ENCODE results near the gene ACRBP. TPM values are rescaled to one million over a fixed set of nuclear protein-coding genes. Genes with fewer than 3 reads are reported as not detected.

ACRBP gene
- total RNA-seq, 1 donor from 2014 or later, result 0.54 TPM

- Mint-ChIP-seq H3K27me3 (ENCODE audit: low read depth, unreplicated experiment) (no peaks in the 10 kb centered on the region), H3K4me3 (ENCODE audit: unreplicated experiment) (peak overlapping the region; percentile 92), H3K36me3 (ENCODE audit: low read depth, unreplicated experiment) (peaks cover 18% of the 10 kb centered on the region), H3K9me3 (ENCODE audit: unreplicated experiment) (no peaks in the 10 kb centered on the region), H3K4me1 (ENCODE audit: low read depth, unreplicated experiment) (peaks cover 32% of the 10 kb centered on the region), H3K27ac (ENCODE audit: unreplicated experiment) (peak overlapping the region; percentile 54)
- FAIRE-seq (no peak), DNase-seq (ENCODE audit: low read depth) (no peak)
- peaks cover 11% of the 10 kb centered on the region for H3K36me3 ChIP-seq (ENCODE audit: insufficient read depth, low read length)
- H3K4me2 ChIP-seq (ENCODE audit: low read length), result peak overlapping the region; percentile 99
- peaks cover 37% of the 10 kb centered on the region for H3K4me1 ChIP-seq (ENCODE audit: insufficient read depth, low read length)
- no peaks in the 10 kb centered on the region for H3K9me3 ChIP-seq (ENCODE audit: insufficient read depth, low read depth, low read length)
- peak overlapping the region; percentile 44 for H3K27ac ChIP-seq (ENCODE audit: low read depth, low read length)
- H3K79me2 ChIP-seq (ENCODE audit: insufficient read depth, low read length), result peaks cover 48% of the 10 kb centered on the region
- H3K9ac ChIP-seq (ENCODE audit: low read length), result peak overlapping the region; percentile 85
- no peak for TF ChIP-seq CTCF (IDR thresholded peaks at IDR 0.05; ENCODE audit: insufficient read depth, low read depth, low read length)
- TF ChIP-seq EZH2 (IDR thresholded peaks at IDR 0.05; ENCODE audit: insufficient read depth, low read length), result no peak
- H3K4me3 ChIP-seq (ENCODE audit: insufficient read depth, low read depth, low read length), result peak overlapping the region; percentile 78
- H4K20me1 ChIP-seq (ENCODE audit: insufficient read depth, low read length), result peaks cover 46% of the 10 kb centered on the region
- H2AFZ ChIP-seq (ENCODE audit: low read depth, low read length), result no peak overlapping the region
- H3K27me3 ChIP-seq (ENCODE audit: insufficient read depth, low read length), result no peaks in the 10 kb centered on the region
Observed at GRCh38 chr12:6606331-6607131, 40.7 kb downstream of the ACRBP start.

DNA sequence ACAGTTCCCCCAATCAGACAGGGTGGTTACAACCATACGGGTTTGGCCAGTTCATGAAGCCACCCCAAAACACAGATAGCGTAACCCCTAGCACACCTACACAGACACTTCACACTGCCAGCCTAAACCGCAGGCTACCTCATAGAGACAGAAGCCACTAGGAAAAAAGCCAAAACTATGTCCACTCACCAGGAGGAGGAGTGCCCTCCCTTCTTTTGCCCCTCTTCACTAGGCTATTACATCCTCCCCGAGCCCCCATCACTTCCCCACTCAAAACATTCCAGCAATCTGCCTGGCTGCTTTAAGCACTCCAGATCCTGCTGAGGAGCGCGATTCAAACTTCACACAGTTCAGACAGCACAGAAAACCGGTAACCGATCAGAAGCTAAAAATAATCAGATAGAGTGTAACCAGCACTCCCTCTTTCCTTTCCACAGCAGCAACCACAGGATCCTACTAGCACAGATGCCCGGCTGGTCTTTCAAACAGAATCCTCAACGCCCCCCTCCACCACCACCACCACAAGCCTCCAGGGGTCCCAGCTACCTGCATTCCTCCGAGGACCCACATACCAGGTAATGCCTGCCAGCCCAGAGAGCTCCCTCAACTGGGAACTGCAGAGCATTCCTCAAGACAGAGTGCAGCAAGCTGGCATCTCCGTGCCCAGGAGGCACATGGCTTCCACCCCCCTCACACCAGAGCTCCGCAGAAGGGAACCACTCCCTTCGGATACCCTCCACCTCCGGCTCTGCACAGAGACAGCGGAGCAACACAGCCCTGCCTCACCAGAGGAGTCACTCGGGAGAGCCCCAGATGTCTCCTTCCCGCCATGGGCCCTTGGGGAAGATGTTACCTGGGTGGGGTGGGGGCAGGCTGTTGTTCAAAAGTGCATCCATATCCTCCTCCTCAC lies 41.6 kb downstream of the ACRBP start:
- Histone ChIP-seq H3K79me2 (ENCODE audit: insufficient read depth, low read length) (peaks cover 56% of the 10 kb centered on the region), H3K27ac (ENCODE audit: low read depth, low read length) (peak overlapping the region; percentile 44), H3K4me1 (ENCODE audit: insufficient read depth, low read length) (peaks cover 37% of the 10 kb centered on the region), H3K9ac (ENCODE audit: low read length) (peak overlapping the region; percentile 85), H3K4me3 (ENCODE audit: insufficient read depth, low read depth, low read length) (peak overlapping the region; percentile 78), H3K9me3 (ENCODE audit: insufficient read depth, low read depth, low read length) (no peaks in the 10 kb centered on the region), H4K20me1 (ENCODE audit: insufficient read depth, low read length) (peaks cover 55% of the 10 kb centered on the region), H3K4me2 (ENCODE audit: low read length) (peak overlapping the region; percentile 99), H3K27me3 (ENCODE audit: insufficient read depth, low read length) (no peaks in the 10 kb centered on the region), H3K36me3 (ENCODE audit: insufficient read depth, low read length) (peaks cover 19% of the 10 kb centered on the region), H2AFZ (ENCODE audit: low read depth, low read length) (no peak overlapping the region)
- no peak for FAIRE-seq
- Mint-ChIP-seq H3K27ac (ENCODE audit: unreplicated experiment) (peak overlapping the region; percentile 54), H3K27me3 (ENCODE audit: low read depth, unreplicated experiment) (no peaks in the 10 kb centered on the region), H3K9me3 (ENCODE audit: unreplicated experiment) (no peaks in the 10 kb centered on the region), H3K4me1 (ENCODE audit: low read depth, unreplicated experiment) (peaks cover 32% of the 10 kb centered on the region), H3K36me3 (ENCODE audit: low read depth, unreplicated experiment) (peaks cover 25% of the 10 kb centered on the region), H3K4me3 (ENCODE audit: unreplicated experiment) (peak overlapping the region; percentile 92)
- TF ChIP-seq EZH2 (IDR thresholded peaks at IDR 0.05; ENCODE audit: insufficient read depth, low read length) (no peak), CTCF (IDR thresholded peaks at IDR 0.05; ENCODE audit: insufficient read depth, low read depth, low read length) (peak; percentile 2)
- peak; percentile 19 for DNase-seq (ENCODE audit: low read depth)
